Measurements from ENCODE around the gene ANKRD10.
"Not testable (repeated sequence)": the region's sequence is repeated elsewhere in the genome, so short reads cannot be mapped to it uniquely, and the experiment has no call there.

The ANKRD10 gene

GRCh38 chr13:110860983-110861382 lies 53.9 kb downstream of the ANKRD10 start:
- no peak for DNase-seq

GRCh38 chr13:110856942-110857835 lies 57.7 kb downstream of the ANKRD10 start:
- no peak for DNase-seq

- no peak for DNase-seq
Measured at GRCh38 chr13:110855363-110855762, 59.5 kb downstream of the ANKRD10 start.

GRCh38 chr13:110854866-110855265 lies 60.0 kb downstream of the ANKRD10 start:
- DNase-seq: no peak

- peak; percentile 42 for DNase-seq
Measured at GRCh38 chr13:110853235-110853721, 61.6 kb downstream of the ANKRD10 start.

GRCh38 chr13:110850840-110851239 lies 64.0 kb downstream of the ANKRD10 start:
- no peak for DNase-seq

- DNase-seq: no peak
Measured at GRCh38 chr13:110850006-110850405, 64.9 kb downstream of the ANKRD10 start.

GRCh38 chr13:110845520-110845919 lies 69.3 kb downstream of the ANKRD10 start:
- no peak for DNase-seq

GRCh38 chr13:110841846-110842245 lies 73.0 kb downstream of the ANKRD10 start:
- DNase-seq: no peak

GRCh38 chr13:110841406-110841805 lies 73.5 kb downstream of the ANKRD10 start:
- no peak for DNase-seq

GRCh38 chr13:110838867-110839538 lies 75.9 kb downstream of the ANKRD10 start:
- no peak for DNase-seq

- DNase-seq: no peak
Measured at GRCh38 chr13:110838116-110838515, 76.8 kb downstream of the ANKRD10 start.

GRCh38 chr13:110837397-110838061 lies 77.3 kb downstream of the ANKRD10 start:
- DNase-seq: not testable (repeated sequence)

GRCh38 chr13:110836605-110836903 lies 78.3 kb downstream of the ANKRD10 start:
- no peak for DNase-seq

GRCh38 chr13:110835721-110836604 lies 78.9 kb downstream of the ANKRD10 start:
- DNase-seq: no peak

GRCh38 chr13:110834572-110834971 lies 80.3 kb downstream of the ANKRD10 start:
- no peak for DNase-seq

- DNase-seq: no peak
Measured at GRCh38 chr13:110832531-110832930, 82.3 kb downstream of the ANKRD10 start.

- DNase-seq: no peak
Measured at GRCh38 chr13:110832205-110832479, 82.7 kb downstream of the ANKRD10 start.

GRCh38 chr13:110831437-110832204 lies 83.2 kb downstream of the ANKRD10 start:
- no peak for DNase-seq

GRCh38 chr13:110830800-110831371 lies 84.0 kb downstream of the ANKRD10 start:
- DNase-seq: no peak

GRCh38 chr13:110830331-110830730 lies 84.5 kb downstream of the ANKRD10 start:
- no peak for DNase-seq

- no peak for DNase-seq
Measured at GRCh38 chr13:110829486-110829885, 85.4 kb downstream of the ANKRD10 start.

Measured in eye (tissue), 1 donor.